Measurements from ENCODE around the gene CKAP2L.

GRCh38 chr2:112690853-112691401 lies 73.5 kb downstream of the CKAP2L start:
- TF ChIP-seq EZH2phosphoT487 (IDR thresholded peaks at IDR 0.05; ENCODE audit: insufficient read depth, low read depth): no peak
- no peak for TF ChIP-seq EZH2 (IDR thresholded peaks at IDR 0.05; ENCODE audit: insufficient read depth, poor library complexity, severe bottlenecking)

All from GM23248 (cell line).